Body of pancreas (tissue), 4 donors: ENCODE results near the gene IL1RAPL1. TPM values are rescaled to one million over a fixed set of nuclear protein-coding genes. Genes with fewer than 3 reads are reported as not detected.

Source experiments
- ATAC-seq: fragments of 150-250 bp; one replicate; pipeline ENCODE4 v1.9.1; 2016
- DNase-seq, 4 donors: peaks; one replicate each; pipeline ENCODE4 v3.0.0-alpha.2; 2019
- H3K27ac ChIP-seq, 4 donors: fragments of 200-600 bp; sonication (generic); 1 replicate in 3 of 4; 2 replicates in 1 of 4; pipeline versions ENCODE4 v1.5.1 to v1.6.1; 2016 to 2019; ENCODE audit warnings: mild to moderate bottlenecking in 1 of 4, mixed read lengths in 1 of 4, moderate library complexity in 1 of 4
- H3K27me3 ChIP-seq, 2 donors: fragments of 200-600 bp; sonication (generic); one replicate each; pipeline ENCODE4 v1.6.0; 2016; ENCODE audit warnings: mild to moderate bottlenecking in 1 of 2
- H3K36me3 ChIP-seq, 2 donors: fragments of 200-600 bp; sonication (generic); replicated peaks in 1 of 2; 2 replicates each; pipeline ENCODE4 v1.5.1; 2016; ENCODE audit warnings: low read depth in 2 of 2; ENCODE audit not compliant: insufficient read depth in 1 of 2
- H3K4me1 ChIP-seq: fragments of 200-600 bp; sonication (generic); one replicate; pipeline ENCODE4 v1.6.0; 2016
- H3K4me3 ChIP-seq, 2 donors: fragments of 200-600 bp; sonication (generic); 1 replicate in 1 of 2; 2 replicates in 1 of 2; pipeline ENCODE4 v1.5.1; 2016 to 2019
- H3K9me3 ChIP-seq, 3 donors: fragments of 200-600 bp; sonication (generic); 1 replicate in 2 of 3; 2 replicates in 1 of 3; pipeline ENCODE4 v1.5.1; 2016
- POLR2A ChIP-seq, 3 donors: fragments of 450-650 bp; IDR thresholded peaks; one replicate each; pipeline ENCODE4 v1.6.1; 2016; ENCODE audit warnings: antibody characterized with exemption in 3 of 3, mild to moderate bottlenecking in 2 of 3
- WGBS, 2 donors: methylation state at CpG; one replicate each; pipeline ENCODE4 v1.1.5; 2017; 5-methylcytosine and 5-hydroxymethylcytosine counted together
- intact Hi-C: fragments of 100-400 bp; cut with DNase I; formaldehyde crosslinking; loops from one replicate; pipeline ENCODE4 v1.15.1; 2023
- total RNA-seq, 2 donors: library from RNA; depleted of rRNA; stranded (reverse); fragments of >200 nt; gene quantifications; one replicate each; pipeline ENCODE4 v1.1.0, GENCODE V29; 2016
- TF ChIP-seq, protein P1 (sequence below), 7 experiments: fragments of 450-650 bp in 4 of 7; fragments of 200-600 bp in 3 of 7; sonication (generic) in 3 of 7; IDR thresholded peaks; one replicate each; pipeline ENCODE4 v1.5.1; 2016 to 2019; ENCODE audit warnings: antibody characterized with exemption in 7 of 7

IL1RAPL1 gene
- total RNA-seq, 2 donors from 2014 or later, result 0.26 TPM; not detected in 1

- no peak for DNase-seq
- Histone ChIP-seq H3K9me3 (no peaks in the 10 kb centered on the region), H3K27me3 (no peaks in the 10 kb centered on the region), H3K36me3 (no peaks in the 10 kb centered on the region), H3K27ac (no peak overlapping the region), H3K4me3 (no peak overlapping the region), H3K4me1 (no peaks in the 10 kb centered on the region)
- WGBS, 2 donors, result 73 to 81% methylated on average over 7 of the region's 7 CpGs
- ATAC-seq, result no peak
- intact Hi-C loops, result no loop called here
- TF ChIP-seq, protein P1, sequence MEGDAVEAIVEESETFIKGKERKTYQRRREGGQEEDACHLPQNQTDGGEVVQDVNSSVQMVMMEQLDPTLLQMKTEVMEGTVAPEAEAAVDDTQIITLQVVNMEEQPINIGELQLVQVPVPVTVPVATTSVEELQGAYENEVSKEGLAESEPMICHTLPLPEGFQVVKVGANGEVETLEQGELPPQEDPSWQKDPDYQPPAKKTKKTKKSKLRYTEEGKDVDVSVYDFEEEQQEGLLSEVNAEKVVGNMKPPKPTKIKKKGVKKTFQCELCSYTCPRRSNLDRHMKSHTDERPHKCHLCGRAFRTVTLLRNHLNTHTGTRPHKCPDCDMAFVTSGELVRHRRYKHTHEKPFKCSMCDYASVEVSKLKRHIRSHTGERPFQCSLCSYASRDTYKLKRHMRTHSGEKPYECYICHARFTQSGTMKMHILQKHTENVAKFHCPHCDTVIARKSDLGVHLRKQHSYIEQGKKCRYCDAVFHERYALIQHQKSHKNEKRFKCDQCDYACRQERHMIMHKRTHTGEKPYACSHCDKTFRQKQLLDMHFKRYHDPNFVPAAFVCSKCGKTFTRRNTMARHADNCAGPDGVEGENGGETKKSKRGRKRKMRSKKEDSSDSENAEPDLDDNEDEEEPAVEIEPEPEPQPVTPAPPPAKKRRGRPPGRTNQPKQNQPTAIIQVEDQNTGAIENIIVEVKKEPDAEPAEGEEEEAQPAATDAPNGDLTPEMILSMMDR (IDR thresholded peaks at IDR 0.05), result no peak
- TF ChIP-seq POLR2A (IDR thresholded peaks at IDR 0.05), result no peak
These were observed 646.4 kb downstream of the IL1RAPL1 start for GRCh38 chrX:29233592-29234183.

GRCh38 chrX:29237972-29238371, 650.7 kb downstream of the IL1RAPL1 start:
- WGBS, 2 donors, result 49 to 58% methylated on average over 6 of the region's 6 CpGs
- no peak for ATAC-seq
- H3K27me3 ChIP-seq, result no peaks in the 10 kb centered on the region
- TF ChIP-seq, protein P1 (IDR thresholded peaks at IDR 0.05), result no peak
- no peaks in the 10 kb centered on the region for H3K4me1 ChIP-seq
- intact Hi-C loops, result no loop called here
- no peaks in the 10 kb centered on the region for H3K36me3 ChIP-seq
- H3K27ac ChIP-seq, result no peak overlapping the region
- no peak overlapping the region for H3K4me3 ChIP-seq
- no peaks in the 10 kb centered on the region for H3K9me3 ChIP-seq
- no peak for DNase-seq

DNA sequence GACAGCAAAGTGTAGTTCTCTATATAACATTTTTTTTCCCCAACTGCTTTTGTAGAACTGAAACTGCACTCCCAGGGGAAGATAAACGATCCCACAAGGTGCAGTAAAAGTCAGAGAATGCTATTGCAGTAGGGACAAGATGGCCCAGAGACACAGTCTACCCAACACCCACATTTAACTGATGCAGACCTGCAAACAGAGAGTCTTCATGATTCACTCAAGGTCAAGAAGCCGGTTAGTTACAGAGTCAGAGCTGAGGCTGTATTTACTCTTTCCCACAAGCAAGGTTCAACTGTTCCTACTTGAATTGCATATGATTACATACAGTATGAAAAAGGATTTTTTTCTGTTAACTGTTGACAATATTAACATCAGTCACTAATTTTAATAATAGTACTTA, 654.6 kb downstream of the IL1RAPL1 start:
- Histone ChIP-seq H3K4me1 (no peaks in the 10 kb centered on the region), H3K36me3 (no peaks in the 10 kb centered on the region), H3K9me3 (no peaks in the 10 kb centered on the region), H3K27me3 (no peaks in the 10 kb centered on the region), H3K27ac (no peak overlapping the region), H3K4me3 (no peak overlapping the region)
- ATAC-seq (no peak), DNase-seq (no peak)
- intact Hi-C loops, result no loop called here
- WGBS, 2 donors, result 28 to 41% methylated on average over 2 of the region's 2 CpGs
- no peak for TF ChIP-seq POLR2A (IDR thresholded peaks at IDR 0.05)
- TF ChIP-seq, protein P1 (IDR thresholded peaks at IDR 0.05), result no peak

- H3K4me1 ChIP-seq, result no peaks in the 10 kb centered on the region
- TF ChIP-seq POLR2A (IDR thresholded peaks at IDR 0.05), result no peak
- TF ChIP-seq, protein P1 (IDR thresholded peaks at IDR 0.05), result no peak
- WGBS, 2 donors, result 64 to 73% methylated on average over 4 of the region's 4 CpGs
- no peaks in the 10 kb centered on the region for H3K9me3 ChIP-seq
- no peak overlapping the region for H3K27ac ChIP-seq
- no peak for ATAC-seq
- DNase-seq, result no peak
- H3K4me3 ChIP-seq, result no peak overlapping the region
- H3K27me3 ChIP-seq, result no peaks in the 10 kb centered on the region
- no peaks in the 10 kb centered on the region for H3K36me3 ChIP-seq
- intact Hi-C loops, result no loop called here
These were observed 655.6 kb downstream of the IL1RAPL1 start for GRCh38 chrX:29242856-29243255.

DNA sequence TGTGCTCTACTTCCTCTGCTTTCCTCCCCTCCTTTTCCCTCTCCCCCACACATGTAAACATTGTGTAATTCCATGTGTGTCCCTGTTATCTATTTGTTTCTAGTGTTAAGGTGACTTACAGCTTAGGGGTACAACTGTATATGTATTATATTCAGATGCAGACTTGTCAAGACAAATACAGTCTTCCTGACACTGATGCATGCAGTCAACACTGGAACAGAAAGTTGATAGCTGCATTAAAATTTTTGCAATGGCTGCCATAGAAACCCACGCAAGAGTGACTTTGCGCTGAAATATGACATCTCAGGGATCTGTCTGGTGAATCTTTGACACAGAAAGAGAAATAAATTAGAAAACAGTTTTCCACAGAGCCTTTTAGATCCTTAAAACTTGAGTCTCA, 656.7 kb downstream of the IL1RAPL1 start:
- no peak for DNase-seq
- no peak for TF ChIP-seq POLR2A (IDR thresholded peaks at IDR 0.05)
- TF ChIP-seq, protein P1 (IDR thresholded peaks at IDR 0.05), result no peak
- no peaks in the 10 kb centered on the region for H3K4me1 ChIP-seq
- ATAC-seq, result no peak
- no peak overlapping the region for H3K27ac ChIP-seq
- 94 to 96% methylated on average over 2 of the region's 2 CpGs for WGBS, 2 donors
- no peaks in the 10 kb centered on the region for H3K27me3 ChIP-seq
- intact Hi-C loops, result no loop called here
- H3K9me3 ChIP-seq, result no peaks in the 10 kb centered on the region
- H3K4me3 ChIP-seq, result no peak overlapping the region
- H3K36me3 ChIP-seq, result no peaks in the 10 kb centered on the region
